ENCODE measurements around the gene PBX4. TPM values are rescaled to one million over a fixed set of nuclear protein-coding genes. Genes with fewer than 3 reads are reported as not detected.
"Not testable (repeated sequence)": the region's sequence is repeated elsewhere in the genome, so short reads cannot be mapped to it uniquely, and the experiment has no call there.

Gene PBX4, protein sequence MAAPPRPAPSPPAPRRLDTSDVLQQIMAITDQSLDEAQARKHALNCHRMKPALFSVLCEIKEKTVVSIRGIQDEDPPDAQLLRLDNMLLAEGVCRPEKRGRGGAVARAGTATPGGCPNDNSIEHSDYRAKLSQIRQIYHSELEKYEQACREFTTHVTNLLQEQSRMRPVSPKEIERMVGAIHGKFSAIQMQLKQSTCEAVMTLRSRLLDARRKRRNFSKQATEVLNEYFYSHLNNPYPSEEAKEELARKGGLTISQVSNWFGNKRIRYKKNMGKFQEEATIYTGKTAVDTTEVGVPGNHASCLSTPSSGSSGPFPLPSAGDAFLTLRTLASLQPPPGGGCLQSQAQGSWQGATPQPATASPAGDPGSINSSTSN
- total RNA-seq (2014; rRNA removed; shearing (Covaris generic)): 2.5 and 3.3 TPM in 2 replicates

DNA sequence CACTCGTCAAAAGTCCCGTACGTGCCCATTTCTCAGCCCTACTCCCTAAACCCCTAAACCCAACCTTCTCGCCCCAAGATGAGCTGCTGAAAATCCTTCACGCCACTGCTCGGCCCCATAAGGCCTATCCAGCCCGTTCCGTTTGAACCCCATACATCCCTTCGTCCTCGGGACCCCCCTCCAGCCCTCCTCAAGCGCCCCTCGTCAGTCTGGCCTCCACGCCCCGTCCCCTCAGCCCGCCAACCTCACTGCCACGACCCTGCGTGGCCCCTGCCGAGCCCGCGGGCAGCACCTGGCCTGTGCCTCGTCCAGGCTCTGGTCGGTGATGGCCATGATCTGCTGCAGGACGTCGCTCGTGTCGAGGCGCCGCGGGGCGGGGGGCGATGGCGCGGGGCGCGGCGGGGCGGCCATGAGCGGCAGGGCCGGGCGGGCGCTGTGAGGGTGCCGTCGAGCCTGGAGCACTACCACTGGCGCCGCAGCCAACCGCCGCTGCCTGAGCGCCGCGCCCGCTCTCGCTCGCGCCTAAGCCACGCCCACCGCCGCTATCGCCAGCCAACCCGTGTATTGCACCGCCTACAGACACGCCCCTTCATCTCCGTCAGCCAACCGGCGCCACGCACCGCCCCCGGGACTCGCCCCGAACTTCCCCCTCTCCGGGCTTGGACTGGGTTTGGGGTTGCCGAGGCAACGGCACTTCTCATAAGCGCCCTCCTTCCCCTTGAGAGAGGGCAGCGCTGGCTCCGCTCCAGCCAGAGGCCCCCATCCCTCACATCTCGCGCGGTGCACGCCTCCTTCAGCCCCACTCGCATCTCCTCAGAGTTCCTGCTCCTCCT is at the start of gene PBX4:
Gene PBX4, minus strand, starts transcription at position 469 of the 833 bp plus-strand sequence. Its CDS starts 58 bp downstream, at position 411.
- DNase-seq (ENCODE audit: low spot score): peak; percentile 84

DNA sequence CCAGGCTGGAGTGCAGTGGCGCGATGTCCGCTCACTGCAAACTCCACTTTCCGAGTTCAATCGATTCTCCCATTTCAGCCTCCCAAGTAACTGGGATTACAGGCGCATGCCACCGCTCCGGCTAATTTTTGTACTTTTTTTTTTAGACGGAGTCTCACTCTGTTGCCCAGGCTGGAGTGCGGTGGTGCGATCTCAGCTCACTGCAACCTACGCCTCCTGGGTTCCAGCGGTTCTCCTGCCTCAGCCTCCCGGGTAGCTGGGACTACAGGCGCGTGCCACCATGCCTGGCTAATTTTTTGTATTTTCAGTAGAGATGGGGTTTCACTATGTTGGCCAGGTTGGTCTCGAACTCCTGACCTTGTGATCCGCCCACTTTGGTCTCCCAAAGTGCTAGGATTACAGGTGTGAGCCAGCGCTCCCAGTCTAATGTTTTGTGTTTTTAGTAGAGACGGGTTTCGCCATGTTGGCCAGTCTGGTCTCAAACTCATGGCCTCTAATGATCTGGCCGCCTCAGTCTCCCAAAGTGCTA is 47.0 kb upstream of the PBX4 start:
- not testable (repeated sequence) for DNase-seq (ENCODE audit: low spot score)

DNA sequence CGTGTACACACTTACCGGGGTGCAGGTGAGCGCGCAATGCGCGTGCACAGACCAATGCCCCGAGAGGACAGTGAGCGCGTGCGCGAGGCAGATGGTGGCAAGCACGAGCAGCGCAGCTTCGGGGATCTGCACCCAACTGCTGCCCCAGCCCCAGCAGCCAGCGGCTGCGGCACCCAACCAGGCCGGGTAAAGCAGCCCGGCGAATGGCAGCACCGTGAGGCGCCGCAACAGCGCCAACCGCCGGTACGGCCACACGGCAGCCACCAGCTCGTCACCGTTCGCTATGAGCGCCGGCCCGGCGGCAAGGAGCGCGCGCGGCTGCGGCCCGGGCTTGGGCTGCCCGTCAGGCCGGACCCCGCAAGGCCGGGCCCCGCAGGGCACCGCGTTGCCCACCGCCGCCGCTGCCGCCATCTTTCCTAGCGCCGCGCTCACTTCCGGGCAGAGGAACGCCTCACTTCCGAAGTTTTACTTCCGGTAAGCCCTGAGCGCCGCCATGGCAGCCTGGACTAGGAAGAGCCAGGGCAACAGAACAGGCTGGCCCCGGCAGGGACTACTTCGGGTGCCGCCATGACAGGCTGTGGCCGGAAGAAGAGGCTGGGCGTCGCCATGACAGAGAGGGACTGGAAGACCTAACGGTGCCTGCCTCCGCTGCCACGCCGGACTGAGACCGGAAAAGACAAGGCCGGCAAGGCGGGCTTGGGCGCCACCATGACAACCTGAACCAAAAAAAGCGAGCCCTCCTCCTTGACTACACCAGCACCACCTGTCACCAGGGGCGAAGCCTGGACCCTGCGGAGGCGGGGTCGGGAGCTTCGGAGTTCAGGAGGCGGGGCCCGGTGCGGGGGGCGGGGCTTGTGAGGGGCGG is 45.0 kb upstream of the PBX4 start, which contains the start of gene ATP13A1:
Gene ATP13A1, minus strand, starts transcription at position 421 of the 865 bp plus-strand sequence. Its CDS starts 10 bp downstream, at position 411.
- DNase-seq (ENCODE audit: low spot score): peak; percentile 91

DNA sequence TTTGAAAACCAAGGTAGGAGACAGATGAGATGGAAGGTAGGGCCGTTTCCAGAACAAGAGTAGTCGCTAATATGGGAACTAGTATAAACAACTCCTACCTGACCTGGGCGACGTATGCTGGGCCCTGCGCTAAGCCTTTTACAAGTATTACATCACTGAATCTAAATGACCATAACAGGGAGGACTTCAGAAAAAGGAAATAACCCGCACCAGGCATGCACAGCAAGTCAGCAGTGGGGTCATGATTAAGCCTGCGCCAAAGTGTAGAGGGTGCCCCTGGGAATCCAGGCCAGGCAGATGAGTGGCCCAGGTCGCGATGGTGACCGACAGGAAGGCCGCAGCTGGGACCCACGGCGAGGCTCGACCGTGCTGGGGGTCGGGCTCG is 44.4 kb upstream of the PBX4 start:
- DNase-seq (ENCODE audit: low spot score): no peak

DNA sequence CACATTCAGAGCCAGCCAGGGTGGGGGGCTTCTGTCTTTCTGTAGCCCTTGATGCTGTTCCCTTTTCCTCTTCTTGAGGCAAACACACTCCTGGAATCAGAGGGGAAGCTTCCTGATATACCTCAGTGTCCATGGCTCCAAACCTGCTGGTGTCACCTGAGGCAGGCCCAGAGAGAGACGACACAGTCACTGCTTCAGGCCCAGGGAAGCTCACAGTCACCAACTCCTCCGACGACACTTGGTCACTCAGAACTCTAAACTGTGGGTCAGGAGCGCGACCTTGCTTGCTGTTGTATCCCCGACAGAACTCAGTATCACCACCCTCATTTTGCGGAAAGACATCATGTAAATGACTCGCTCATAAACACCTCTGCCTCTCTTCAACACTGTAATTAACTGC is 43.9 kb upstream of the PBX4 start:
- DNase-seq (ENCODE audit: low spot score): no peak

DNA sequence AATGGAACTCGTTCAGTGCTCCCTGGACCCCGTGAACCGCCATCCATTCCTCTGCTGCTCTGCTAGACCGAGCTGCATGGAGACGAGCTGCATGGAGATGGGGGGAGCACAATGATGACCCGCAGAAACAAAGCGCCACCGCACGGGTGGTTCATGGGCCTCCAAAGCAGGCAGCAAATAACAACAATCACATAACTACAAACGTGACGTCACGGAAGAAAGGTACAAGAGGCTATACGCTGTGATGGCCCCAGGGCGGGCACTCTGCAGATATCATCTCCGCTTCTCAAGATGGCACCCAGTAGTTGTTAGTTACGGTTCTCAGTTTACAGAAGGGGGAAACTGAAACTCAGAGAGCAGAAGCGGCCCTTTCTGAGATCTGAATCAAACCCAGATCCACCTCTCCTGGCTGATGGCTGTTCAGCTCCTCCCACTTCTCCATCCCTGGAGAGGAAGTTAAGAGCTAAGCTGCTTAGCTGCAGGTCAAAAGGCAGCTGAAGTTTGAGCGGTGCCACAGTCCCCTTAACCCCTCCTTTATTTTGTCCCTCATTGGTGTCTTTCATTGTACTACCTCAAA is 43.3 kb upstream of the PBX4 start:
- no peak for DNase-seq (ENCODE audit: low spot score)

DNA sequence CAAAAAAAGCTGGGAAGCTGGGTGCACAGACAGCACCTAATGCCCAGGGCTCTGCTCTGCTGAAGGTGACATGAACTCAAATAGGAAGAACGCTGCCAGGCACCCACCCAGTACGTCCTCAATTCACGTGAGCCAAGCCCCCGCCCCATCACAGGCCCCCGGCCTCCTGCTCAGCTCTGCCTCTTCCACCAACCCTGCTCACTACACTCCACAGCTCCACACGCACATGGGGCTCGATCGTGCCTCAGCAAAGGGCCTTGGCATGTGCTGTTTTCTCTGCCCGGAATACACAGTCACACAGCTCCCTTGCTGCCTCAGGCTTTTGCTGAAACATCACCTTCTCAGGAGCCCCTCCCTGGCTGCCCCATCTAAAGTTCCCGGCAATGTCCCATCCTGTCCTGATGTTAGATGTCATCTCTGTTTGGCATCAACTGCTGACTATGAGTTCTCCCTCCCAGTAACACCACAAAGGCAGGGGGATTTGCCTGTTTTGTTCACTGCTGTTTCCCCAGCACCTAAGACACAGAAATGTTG is 42.7 kb upstream of the PBX4 start:
- DNase-seq (ENCODE audit: low spot score): no peak

DNA sequence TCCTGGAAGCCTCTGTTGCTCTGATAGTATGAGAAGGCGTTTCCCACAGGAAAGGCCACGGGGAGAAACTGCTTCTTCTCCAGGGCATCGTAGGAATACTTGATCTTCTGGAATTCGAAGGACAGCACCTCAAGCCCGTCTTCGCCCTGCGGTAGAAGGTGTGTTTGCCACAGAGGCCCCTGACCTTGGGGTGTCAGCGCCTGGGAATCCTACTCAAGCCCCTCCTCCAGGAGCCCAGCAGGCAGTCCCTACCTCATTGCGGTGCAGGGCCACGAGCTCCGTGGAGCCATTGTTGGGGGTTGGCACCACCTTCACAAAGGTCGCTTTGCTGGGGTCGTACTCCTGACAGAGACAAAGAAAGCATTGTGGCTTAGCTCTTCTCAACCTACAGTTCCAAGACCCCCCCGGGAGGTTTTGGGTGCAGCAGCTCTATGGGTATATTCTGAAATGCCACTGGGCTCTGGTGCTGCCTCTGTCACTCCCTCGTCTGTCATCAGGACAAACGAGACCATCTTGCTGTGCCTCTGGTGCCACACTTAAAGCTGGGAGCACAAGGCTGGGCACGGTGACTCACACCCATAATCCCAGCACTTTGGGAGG is 41.3 kb upstream of the PBX4 start:
- no peak for DNase-seq (ENCODE audit: low spot score)

DNA sequence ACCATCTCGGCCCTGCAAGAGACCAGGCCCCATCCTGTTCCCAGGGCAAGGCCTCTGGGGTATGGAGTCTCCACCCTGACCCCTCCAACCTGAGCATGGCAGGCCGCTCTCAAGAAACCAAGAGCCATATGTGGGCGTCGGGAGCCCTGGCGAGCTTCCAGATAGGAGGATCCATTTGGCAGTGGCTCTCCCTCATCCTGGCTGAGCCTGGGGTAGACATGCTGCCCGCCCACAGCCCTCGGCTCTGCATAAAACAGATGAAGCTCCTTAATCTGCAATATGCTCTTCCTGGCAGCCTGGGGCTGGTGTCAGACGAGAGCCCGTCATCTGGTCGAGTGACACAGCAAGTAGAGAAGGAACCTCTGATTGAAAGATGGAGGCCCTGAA is 38.9 kb upstream of the PBX4 start:
- no peak for DNase-seq (ENCODE audit: low spot score)

DNA sequence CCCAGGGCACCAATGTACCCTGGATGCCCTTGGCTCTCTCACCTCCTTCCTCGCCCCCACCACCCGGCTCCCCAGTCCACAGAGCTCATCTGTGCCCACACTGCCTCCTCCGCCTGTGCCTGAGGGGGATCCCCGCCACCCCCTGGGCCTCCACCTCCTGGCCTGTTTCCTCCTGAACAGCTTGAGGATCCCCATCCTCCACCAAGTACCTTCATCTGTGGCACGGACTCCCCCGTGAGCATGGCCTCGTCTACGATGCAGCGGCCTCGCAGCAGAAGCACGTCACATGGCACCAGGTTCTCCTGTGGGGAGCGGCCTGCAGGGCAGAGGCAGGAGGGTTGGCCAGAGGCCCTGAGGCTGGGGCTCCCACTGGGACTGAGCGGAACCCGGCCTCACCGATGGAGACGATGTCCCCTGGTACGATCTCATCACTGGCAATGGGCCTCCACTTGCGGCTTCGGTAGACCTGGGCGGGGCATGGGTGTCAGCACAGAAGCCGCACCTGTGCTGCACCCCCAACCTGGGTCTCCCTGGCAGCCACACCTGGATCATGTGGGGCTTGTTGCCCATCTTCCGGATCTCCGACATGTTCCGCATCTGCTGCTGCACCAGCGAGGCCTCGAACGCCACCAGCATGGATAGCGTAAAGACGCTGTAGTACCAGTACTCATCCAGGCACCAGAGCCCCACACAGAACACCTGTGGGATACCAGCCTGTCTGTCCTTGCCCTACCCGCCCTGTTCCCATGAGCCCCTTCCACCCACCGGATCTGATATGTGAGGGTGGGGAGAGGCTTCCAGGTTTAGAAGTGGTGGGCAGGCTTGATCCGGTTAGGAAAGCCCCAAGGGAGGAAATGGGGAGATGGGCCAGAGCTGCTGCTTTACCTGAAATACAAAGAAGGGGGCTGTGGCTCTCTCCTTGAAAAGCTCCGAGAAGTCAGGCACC is 38.2 kb upstream of the PBX4 start:
- DNase-seq (ENCODE audit: low spot score): no peak

DNA sequence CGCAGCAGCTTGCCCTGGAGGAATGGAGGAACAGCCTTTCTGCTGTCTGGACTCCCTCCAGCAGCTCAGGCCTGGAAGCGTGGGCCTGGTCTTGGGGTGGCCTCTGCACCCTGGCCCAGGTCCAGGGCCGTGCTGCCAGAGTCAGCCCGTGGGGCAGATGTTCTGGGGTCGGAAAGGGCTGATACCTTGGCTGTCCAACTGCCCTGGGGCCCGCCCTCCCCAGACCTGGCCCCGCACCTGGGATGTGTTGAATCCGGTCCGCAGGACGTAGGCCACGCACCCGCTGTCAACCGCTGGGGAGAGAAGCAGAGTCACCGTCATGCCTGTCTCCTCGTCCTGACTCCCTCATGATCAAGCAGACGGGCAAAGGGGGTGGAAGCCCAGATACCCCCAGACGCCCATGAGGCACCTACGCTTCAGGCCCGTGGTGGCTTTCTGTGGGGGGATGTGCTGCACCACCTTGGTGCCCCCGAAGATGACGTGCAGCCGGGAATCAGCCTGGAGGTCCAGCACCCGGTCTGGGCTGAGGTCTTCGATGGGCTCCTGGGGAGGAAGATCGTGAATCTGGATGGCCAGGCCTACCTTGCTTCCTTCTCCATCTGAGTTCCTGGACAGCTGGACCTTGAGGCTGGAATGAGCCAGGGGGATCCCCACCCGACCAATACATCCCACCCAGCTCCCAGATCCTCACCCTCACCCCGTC is 37.3 kb upstream of the PBX4 start:
- no peak for DNase-seq (ENCODE audit: low spot score)

DNA sequence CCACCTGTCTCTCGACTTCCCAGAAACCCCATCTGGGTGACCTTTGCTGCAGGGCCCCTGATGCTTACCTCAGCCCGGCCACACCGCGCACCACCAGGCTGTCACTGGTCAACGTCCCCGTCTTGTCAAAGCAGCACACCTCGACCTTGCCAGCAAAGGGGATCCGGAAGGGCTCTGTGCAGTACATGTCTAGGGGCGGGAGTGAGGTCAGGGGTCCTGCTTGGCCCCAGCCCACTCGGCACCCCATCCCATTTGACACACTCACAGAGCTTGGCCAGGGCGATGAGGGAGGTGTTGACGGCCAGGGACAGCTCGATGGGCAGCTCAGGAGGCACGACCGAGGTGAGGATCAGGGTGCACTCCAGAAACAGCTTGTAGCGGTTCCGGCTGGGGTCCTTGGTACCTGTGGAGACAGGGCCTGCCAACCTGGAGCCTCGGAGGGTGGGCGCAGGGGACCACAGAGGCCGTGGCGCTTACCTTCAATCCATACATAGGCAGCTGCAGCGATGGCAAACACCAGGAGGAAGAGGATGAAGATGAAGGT is 36.6 kb upstream of the PBX4 start:
- no peak for DNase-seq (ENCODE audit: low spot score)

DNA sequence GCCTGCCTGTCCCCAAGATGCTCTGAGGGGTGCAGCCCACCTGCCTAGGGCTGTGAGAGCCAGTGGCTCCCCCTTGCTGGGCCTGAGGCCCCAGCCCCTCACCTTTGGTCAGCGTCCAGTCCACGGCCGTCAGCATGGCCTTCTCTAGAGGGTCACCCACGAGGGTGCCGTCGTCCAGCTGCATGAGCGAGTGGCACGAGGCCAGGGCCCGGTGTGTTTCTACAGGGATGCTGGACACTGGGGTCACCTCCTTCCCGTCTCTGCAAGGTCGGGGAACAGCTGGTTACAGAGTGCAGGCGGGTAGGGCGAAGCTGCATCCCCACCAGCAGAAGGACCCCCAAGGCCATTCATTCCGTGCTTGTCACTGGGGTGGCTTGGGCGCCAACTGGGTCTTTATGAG is 36.0 kb upstream of the PBX4 start:
- no peak for DNase-seq (ENCODE audit: low spot score)

DNA sequence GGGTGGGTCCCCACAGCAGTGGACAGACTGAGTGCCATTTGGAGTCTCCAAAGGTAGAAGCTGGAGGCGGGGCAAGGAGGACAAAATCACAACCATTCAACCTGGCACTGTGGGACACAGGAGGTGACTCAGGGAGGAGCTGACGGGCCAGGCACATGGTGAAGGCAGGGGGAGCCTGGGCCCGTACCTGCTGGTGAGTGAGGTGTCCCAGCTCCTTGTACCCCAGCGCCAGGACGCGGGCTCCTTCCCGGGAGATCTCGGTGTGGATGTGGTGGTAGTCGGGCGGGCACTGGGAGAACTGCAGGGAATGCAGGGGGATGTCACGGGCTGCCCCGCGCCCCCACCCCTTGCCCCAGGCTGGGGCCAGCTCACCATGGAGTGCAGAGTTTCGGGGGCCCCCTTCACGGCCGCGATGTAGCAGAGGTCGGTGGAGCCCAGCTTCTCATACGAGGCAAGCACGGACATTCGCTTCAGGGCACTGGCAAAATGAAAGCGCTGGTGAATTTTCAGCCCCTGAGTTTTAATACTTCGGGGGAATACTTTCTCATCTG is 35.2 kb upstream of the PBX4 start:
- DNase-seq (ENCODE audit: low spot score): no peak

DNA sequence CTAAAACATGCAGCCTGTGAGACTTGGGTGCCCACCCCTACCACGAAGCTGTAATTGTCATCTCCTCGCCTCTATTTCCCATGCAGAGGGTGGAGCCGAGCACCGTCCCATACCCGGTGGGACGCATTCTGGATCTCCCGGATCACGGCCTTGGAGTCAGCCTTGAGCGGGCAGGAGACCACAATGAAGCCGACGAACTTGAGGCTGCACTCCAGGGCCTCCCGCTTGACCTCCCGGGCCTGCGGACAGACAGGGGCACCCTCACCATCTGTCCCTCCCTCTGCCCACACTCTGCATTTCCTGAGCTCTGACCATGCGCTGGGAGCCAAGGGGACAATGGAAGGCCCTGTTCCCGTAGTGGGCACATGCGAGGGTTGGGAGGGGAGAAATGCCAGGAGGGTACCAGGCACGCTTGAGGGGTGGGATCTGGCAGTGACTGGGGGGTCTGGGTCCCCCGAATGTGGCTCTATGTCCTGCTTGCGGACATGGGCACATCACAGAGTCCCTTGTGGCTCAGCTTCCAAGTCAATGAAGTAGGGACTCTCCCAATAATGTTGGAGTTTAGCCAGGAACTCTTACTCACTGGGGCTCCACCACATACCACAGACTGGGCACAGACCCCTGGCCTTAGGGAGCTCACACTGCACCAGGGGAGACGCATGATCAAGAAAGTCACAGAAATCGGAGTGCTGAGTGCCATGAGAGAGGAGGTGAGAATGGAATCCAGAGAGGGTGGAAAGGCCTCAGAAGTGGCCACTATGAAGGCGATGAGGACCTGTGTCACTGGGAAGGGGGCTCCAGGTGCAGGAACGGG is 34.2 kb upstream of the PBX4 start:
- no peak for DNase-seq (ENCODE audit: low spot score)

DNA sequence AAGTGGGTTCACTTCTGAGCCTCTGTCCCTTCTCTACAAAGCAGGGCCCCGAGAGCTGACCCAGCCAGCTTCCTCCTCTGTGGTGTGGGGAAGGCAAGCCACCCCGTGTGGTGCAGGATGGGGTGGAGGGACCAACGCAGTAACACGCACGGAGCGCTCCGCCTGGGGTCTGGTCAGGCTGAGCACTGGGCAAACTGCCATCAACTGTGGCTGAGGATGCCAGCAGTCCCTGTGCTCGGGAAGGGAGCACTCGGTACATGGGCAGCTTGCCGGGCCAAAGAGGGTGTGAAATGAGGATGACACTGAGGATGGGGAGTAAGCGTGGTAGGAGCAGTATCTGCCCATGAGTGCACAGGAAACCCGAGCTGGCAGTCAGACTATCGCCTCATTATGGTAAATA is 32.6 kb upstream of the PBX4 start:
- DNase-seq (ENCODE audit: low spot score): no peak

DNA sequence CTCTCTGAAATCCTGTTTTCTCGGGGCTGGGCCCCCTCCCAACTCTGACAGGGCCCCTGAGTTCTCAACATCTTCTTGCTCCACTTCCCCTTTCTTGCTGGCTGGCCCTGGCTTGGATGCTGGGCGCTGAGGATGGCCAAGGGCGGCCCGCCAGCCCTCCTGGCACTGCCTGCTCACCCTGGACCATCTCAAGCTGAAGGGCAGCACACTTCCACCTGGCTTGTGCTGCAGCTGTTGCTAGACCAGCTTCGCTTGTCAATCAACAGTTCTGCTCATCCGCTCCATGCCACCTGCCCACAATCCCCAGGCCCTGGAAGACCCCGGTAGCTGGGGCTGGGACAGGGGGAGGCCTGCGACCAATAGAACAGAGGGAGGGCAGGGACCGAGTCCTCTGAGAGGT is 31.8 kb upstream of the PBX4 start:
- no peak for DNase-seq (ENCODE audit: low spot score)

Data from HT-29 (cell line).